GM18498 (cell line): ENCODE measurements around the gene AMHR2.
A peak's percentile ranks its signal among the peaks of the same experiment; 100 is the strongest.
"Not testable (repeated sequence)": the region's sequence is repeated elsewhere in the genome, so short reads cannot be mapped to it uniquely, and the experiment has no call there.

Source experiments
- ATAC-seq: cut with Tn5 transposase; IDR thresholded peaks from one replicate; pipeline ENCODE4 v1.9.1; 2021; ENCODE audit warnings: mild to moderate bottlenecking, moderate library complexity; ENCODE audit not compliant: unreplicated experiment

The AMHR2 gene

GRCh38 chr12:53414756-53415417 is 8.8 kb upstream of the AMHR2 start:
- no peak for ATAC-seq

DNA sequence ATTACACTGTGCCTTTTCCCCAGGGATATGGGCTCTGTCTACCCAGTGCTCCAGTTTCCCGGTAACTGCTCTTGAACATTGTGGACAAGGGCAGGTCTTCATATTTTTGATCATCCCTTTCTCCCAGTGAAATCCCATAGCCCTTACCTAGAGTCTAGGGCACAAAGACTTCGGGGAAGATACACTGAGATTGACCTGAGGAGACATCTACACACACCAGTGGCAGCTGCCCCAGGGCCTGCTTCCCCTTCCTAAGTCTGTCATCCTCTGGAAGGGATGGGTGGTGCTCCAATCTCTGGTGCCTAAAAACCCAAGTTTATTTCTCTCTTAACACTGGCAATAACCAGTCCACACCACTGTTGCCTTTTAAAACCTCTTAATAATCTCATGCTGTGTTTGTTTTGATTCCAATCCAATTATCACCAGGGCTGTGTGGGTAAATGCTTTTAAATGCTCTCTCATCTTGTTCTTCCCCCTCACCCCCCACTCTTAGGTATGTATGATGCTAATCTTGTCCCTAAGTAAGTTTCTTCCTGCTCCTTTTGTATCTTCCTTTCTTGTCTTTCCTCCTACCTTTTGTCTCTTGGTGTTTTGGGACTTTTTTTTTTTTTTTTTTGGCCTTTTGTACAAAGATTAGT is 7.8 kb upstream of the AMHR2 start:
- ATAC-seq, result not testable (repeated sequence)

DNA sequence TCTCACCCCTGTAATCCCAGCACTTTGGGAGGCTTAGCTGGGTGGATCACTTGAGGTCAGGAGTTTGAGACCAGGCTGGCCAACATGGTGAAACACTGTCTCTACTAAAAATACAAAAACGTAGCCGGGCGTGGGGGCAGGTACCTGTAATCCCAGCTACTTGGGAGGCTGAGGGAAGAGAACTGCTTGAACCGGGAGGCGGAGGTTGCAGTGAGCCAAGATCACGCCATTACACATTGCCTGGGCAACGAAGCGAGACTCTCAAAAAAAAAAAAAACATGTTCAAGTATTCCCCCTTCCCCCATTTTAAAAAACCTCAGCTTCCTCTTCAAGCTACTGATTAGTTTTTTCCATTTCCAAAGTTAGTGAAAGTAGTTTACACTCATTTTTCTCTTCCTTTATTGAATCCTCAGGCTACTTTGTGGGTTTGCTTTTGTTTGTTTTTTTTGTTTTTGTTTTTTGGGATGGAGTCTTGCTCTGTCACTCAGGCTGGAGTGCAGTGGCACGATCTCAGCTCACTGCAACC is 6.3 kb upstream of the AMHR2 start:
- ATAC-seq, result not testable (repeated sequence)

GRCh38 chr12:53418221-53418620 is 5.4 kb upstream of the AMHR2 start:
- ATAC-seq, result no peak

- ATAC-seq, result no peak
Measured at GRCh38 chr12:53419756-53420155, 3.9 kb upstream of the AMHR2 start.

DNA sequence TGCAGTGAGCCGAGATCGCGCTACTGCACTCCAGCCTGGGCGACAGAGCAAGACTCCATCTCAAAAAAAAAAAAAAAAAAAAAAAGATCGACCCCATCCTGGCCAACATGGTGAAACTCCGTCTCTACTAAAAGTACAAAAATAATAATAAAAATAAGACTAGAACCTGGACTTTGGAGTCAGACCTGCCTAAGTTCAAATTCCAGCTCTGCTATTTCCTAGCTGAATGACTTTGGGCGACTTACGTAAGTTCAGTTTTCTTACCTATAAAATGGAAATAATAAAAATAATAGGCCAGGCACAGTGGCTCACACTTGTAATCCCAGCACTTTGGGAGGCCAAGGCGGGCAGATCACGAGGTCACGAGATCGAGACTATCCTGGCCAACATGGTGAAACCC is 1.4 kb upstream of the AMHR2 start:
- not testable (repeated sequence) for ATAC-seq

- no peak for ATAC-seq
Measured at GRCh38 chr12:53424626-53425514, 1.2 kb downstream of the AMHR2 start.

GRCh38 chr12:53425515-53426150 is 2.0 kb downstream of the AMHR2 start:
- ATAC-seq, result no peak

DNA sequence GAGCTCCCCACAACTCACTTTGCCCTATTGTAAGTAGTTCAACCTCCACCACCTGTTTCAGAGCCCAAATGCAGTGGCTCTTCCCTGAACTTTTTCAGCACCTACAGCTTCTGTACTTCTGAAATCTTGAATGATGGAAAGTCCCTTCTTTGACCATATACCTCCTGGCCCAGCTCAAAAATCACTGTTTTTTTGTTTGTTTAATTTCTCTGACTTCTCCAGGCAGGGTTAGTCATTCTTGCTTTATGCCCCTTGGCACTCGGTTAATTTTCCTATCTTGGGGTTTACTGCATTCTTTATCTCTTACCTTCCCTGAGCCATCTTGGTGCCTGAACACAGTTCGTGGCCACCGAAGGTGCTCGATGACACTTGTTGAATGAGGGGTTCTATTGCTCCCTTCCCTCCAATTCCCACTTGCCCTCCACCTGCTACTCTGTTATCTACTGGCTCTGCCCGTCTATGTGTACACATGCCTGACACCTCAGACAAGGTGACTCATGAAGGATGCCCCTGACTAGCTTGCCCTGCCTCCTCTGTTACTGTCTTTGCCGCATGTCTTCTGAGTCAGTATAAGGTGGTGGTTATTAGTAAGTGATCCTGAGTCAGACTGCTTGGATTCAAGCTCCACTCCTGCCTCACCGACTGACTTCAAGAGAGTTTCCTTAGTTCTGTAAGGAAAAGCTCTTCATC is 4.4 kb downstream of the AMHR2 start:
- no peak for ATAC-seq

DNA sequence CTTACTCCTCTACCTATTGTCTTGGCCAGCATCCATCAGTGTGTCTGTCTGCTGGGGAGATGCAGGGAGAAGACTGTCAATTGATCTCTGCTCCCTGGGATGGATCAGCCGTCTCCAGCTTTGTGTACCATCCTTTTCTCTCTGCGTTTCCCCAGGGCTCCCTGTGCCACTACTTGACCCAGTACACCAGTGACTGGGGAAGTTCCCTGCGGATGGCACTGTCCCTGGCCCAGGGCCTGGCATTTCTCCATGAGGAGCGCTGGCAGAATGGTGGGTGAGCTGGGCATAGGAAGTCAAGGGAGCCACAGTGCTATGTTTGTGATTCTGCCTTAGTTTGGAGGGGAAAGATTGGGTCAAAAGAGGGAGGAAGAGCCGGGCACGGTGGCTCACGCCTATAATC is 5.1 kb downstream of the AMHR2 start:
- ATAC-seq, result no peak

DNA sequence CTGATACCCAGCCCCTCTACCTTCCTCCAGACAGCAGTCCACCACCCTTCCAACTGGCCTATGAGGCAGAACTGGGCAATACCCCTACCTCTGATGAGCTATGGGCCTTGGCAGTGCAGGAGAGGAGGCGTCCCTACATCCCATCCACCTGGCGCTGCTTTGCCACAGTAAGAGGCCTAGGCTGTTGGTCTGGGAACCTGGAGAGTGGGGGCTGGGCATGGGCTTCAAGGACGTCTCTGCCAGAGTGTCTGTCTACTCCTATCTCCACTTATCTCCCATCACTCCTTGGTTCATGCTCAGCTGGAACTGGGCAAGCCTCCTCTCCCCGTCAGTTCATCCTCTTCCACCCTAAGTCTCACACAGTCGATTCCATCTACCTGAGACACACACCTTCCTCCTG is 6.5 kb downstream of the AMHR2 start:
- ATAC-seq, result no peak

GRCh38 chr12:53431187-53431586 is 7.5 kb downstream of the AMHR2 start:
- ATAC-seq, result no peak

DNA sequence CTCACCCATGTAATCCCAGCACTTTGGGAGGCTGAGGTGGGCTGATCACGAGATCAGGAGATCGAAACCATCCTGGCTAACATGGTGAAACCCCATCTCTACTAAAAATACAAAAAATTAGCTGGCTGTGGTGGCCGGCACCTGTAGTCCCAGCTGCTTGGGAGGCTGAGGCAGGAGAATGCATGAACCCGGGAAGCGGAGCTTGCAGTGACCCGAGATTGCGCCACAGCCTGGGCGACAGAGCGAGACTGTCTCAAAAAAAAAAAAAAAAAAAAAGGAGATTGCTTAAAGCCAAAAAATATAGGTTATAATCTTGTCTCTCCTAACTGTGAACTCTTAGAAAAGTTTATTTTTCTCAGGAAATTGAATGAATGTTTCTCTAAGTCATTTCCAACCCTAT is 11.7 kb downstream of the AMHR2 start:
- not testable (repeated sequence) for ATAC-seq

GRCh38 chr12:53439582-53439981 is 15.9 kb downstream of the AMHR2 start:
- not testable (repeated sequence) for ATAC-seq

- peak; percentile 96 for ATAC-seq
Measured at GRCh38 chr12:53441040-53441833, 17.6 kb downstream of the AMHR2 start, which contains the start of gene PRR13. Gene PRR13 (plus strand): TSS chr12:53441734. CDS start chr12:53442715, 981 bp downstream.

DNA sequence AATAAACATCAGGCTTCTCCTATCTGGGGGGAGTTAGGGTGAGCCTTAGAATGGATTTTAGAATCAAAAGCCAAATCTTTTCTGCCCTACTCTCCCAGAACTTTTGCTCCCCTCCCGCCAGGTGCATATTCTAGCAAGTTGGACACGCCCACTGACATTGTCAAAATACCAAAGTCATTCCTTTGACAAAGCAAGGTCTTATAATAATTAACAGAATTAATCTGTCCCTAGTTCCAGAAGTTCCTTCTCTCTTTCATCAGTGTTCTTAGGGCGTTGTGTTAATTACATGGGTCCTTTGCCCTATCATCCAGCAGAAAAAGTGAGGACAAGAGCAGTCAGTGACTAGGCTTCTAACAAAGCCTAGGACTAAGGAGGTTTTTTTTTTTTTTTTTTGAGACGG is 20.3 kb downstream of the AMHR2 start:
- no peak for ATAC-seq

DNA sequence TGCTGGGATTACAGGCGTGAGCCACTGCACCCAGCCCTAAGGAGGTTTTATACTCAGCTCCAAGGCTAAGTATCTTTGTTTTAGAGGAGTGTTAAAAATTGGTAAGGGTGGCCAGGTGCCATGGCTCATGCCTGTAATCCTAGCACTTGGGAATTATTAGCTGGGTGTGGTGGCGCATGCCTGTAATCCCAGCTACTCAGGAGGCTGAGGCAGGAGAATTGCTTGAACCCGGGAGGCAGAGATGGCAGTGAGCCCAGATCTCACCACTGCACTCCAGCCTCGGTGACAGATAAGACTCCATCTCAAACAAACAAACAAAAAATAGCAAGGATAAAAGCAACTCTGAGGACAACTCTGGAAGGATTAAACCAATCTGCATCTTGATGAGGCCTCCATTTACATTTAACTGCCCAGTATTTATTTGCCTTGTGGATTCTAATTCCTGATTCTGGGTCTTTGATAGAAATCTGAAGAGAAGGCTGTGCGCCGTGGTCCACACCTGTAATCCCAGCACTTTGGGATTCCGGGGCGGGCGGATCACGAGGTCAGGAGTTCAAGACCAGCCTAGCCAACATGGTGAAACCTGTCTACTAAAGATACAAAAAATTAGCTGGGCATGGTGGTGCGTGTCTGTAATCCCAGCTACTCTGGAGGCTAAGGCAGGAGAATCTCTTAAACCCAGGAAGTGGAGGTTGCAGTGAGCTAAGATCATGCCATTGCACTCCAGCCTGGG is 21.1 kb downstream of the AMHR2 start:
- ATAC-seq, result not testable (repeated sequence)

- no peak for ATAC-seq
Measured at GRCh38 chr12:53450936-53451335, 27.3 kb downstream of the AMHR2 start.

DNA sequence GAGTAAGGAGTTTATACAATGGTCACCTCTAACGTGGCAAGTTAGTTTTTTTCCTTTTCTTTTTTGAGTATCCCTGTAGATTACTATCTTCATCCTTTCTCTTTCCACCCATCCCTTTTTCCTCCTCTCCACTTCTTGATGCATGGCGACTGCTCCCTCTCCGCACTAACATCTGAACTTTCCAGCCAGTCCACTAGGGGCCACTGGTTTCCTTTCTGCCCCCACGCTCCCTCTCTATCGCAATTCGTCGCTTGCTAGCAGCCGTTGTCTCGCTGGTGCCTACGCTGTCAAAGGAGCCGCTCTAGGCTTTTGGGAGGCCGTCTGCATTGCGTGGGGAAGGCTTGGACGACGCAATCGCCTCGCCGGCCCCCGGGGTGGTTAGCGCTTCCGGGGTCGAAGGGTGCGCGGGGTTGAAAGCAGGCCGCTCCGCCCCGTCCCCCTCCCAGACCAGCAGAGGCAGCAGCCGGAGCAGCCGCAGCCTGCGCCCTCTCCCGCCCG is 28.1 kb downstream of the AMHR2 start, which contains the start of gene PCBP2:
PCBP2 (plus strand) TSS at position 442 of the 498 bp plus-strand sequence. CDS start 2,699 bp downstream, outside the sequence.
- peak; percentile 95 for ATAC-seq
